Effector memory CD4-positive, alpha-beta T cell (primary cell): ENCODE measurements around the gene POC1B.
"Not testable (repeated sequence)": the region's sequence is repeated elsewhere in the genome, so short reads cannot be mapped to it uniquely, and the experiment has no call there.

Source experiments
- DNase-seq, 3 donors: peaks; one replicate each; pipeline ENCODE4 v3.0.0-alpha.2; 2020
- H3K27ac ChIP-seq: 2 replicates; pipeline ENCODE4 v1.7.0; 2013; ENCODE audit warnings: mild to moderate bottlenecking, low read length, moderate library complexity; ENCODE audit not compliant: insufficient read depth, poor library complexity, severe bottlenecking
- H3K27me3 ChIP-seq: replicated peaks from 2 replicates; pipeline ENCODE4 v1.7.0; 2013; ENCODE audit warnings: mild to moderate bottlenecking, low read length; ENCODE audit not compliant: insufficient read depth, control insufficient read depth, poor library complexity, severe bottlenecking
- H3K36me3 ChIP-seq: 2 replicates; pipeline ENCODE4 v1.7.0; 2013; ENCODE audit warnings: mild to moderate bottlenecking, low read length, moderate library complexity; ENCODE audit not compliant: control insufficient read depth, insufficient read depth
- H3K4me1 ChIP-seq: 2 replicates; pipeline ENCODE4 v1.7.0; 2013; ENCODE audit warnings: low read length, mild to moderate bottlenecking; ENCODE audit not compliant: control insufficient read depth, insufficient read depth, poor library complexity, severe bottlenecking
- H3K4me3 ChIP-seq: 2 replicates; pipeline ENCODE4 v1.7.0; 2013; ENCODE audit warnings: low read length, low read depth, mild to moderate bottlenecking; ENCODE audit not compliant: insufficient read depth, poor library complexity, severe bottlenecking
- H3K9me3 ChIP-seq: 2 replicates; pipeline ENCODE4 v1.7.0; 2013; ENCODE audit warnings: mild to moderate bottlenecking, low read length, moderate library complexity; ENCODE audit not compliant: control insufficient read depth

POC1B gene

GRCh38 chr12:89469361-89469760, 56.5 kb downstream of the POC1B start:
- Histone ChIP-seq H3K4me3 (no peak overlapping the region), H3K27me3 (no peaks in the 10 kb centered on the region), H3K4me1 (peaks cover 4% of the 10 kb centered on the region), H3K27ac (peak overlapping the region; percentile 46), H3K9me3 (no peaks in the 10 kb centered on the region), H3K36me3 (no peaks in the 10 kb centered on the region)
- no peak for DNase-seq

DNA sequence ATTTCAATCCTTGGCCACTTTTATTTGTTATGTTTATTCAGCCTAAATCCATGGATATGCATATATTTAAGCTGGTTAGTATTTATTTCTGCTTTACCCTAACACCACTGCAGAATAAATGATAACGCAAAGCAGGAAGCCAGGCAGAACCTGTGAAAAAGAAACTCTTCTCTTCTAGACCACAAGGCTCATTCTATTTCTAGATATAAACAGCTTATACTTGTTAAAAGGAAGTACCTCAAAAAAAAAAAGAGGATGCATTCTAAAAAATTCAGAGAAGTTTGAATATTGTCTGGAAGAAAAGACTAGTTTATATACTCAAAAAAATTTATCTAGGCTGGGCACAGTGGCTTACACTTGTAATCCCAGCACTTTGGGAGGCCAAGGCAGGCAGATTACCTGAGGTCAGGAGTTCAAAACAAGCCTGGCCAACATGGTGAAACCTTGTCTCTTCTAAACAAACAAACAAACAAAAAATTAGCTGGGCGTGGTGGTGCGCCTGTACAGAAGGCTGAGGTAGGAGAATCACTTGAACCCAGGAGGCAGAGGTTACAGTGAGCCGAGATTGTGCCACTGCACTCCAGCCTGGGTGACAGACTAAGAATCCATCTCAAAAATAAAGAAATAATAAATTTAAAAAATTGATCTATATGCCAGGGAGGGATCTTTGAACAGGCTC, 57.1 kb downstream of the POC1B start:
- Histone ChIP-seq H3K9me3 (no peaks in the 10 kb centered on the region), H3K27me3 (no peaks in the 10 kb centered on the region), H3K4me1 (peaks cover 4% of the 10 kb centered on the region), H3K27ac (peak overlapping the region; percentile 28), H3K36me3 (no peaks in the 10 kb centered on the region), H3K4me3 (no peak overlapping the region)
- DNase-seq = no peak

DNA sequence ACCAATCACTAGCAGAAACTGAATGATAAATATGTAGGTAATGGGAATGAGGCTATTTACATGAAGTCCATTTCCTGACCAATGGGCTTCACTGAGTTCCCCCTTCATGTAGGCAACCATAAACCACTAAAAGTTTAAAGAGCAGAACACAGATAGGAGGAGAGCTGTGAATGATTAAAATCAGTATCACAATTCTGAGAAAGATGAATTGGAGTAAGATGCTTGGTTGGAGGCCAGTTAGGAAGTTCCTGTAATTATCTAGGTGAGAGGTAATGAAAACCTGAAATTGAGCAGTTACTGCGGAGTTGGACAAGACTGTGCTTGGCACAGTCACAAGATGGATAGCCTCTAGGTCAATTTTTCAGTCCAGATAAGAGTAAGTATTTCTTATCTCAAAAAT, 57.8 kb downstream of the POC1B start:
- Histone ChIP-seq H3K36me3 (no peaks in the 10 kb centered on the region), H3K4me1 (peaks cover 4% of the 10 kb centered on the region), H3K4me3 (no peak overlapping the region), H3K27ac (no peak overlapping the region), H3K27me3 (no peaks in the 10 kb centered on the region), H3K9me3 (no peaks in the 10 kb centered on the region)
- no peak for DNase-seq

DNA sequence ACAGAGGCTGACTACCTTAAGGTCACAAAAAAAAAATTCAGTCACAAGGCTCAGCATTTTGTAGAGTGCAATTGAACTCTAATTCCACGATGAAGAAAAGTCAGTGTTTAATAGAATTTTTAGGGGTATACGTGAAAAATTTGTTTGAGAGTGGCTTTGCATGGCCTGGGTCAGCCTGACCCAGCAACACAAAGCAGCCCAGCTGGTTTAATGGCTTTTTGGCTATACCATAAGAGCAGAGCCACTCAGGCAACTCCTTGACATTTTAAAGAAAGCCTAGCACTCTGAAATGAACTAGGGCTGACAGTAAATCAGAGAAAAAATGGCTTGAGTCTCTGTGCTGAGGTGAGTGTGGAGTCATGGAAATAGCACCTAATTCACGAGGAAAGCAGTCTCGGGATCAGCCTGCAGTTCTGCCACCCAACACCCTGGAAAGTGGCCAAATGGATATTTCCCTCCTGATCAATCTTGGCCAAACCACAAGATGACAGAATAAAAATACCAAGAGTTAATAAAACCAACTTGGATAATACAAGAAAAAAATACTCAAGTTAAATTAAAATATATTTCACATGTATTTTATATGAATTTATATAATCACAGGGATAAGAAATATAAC, 60.8 kb downstream of the POC1B start:
- no peaks in the 10 kb centered on the region for H3K9me3 ChIP-seq
- no peaks in the 10 kb centered on the region for H3K27me3 ChIP-seq
- no peak for DNase-seq
- H3K27ac ChIP-seq = no peak overlapping the region
- no peak overlapping the region for H3K4me3 ChIP-seq
- peaks cover 4% of the 10 kb centered on the region for H3K4me1 ChIP-seq
- H3K36me3 ChIP-seq = no peaks in the 10 kb centered on the region

GRCh38 chr12:89461649-89462612, 63.9 kb downstream of the POC1B start:
- Histone ChIP-seq H3K9me3 (no peaks in the 10 kb centered on the region), H3K4me3 (no peak overlapping the region), H3K36me3 (no peaks in the 10 kb centered on the region), H3K4me1 (no peaks in the 10 kb centered on the region), H3K27ac (no peak overlapping the region), H3K27me3 (no peaks in the 10 kb centered on the region)
- DNase-seq = no peak

GRCh38 chr12:89461190-89461589, 64.7 kb downstream of the POC1B start:
- Histone ChIP-seq H3K4me3 (no peak overlapping the region), H3K36me3 (no peaks in the 10 kb centered on the region), H3K27me3 (no peaks in the 10 kb centered on the region), H3K9me3 (no peaks in the 10 kb centered on the region), H3K27ac (no peak overlapping the region), H3K4me1 (no peaks in the 10 kb centered on the region)
- no peak for DNase-seq

DNA sequence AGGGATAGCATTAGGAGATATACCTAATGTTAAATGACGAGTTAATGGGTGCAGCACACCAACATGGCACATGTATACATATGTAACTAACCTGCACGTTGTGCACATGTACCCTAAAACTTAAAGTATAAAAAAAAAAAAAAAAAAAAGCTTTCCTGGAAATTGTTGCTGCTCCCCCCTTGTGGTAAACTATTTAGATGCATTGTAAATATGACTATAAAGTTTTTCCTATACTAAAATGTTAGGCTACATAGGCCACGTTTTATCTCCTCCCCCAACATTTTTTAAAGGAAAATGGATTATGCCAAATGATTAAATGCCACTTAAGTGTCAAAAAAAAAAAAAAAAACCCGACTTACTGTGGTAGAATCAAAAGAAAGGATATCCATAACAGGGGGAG, 66.6 kb downstream of the POC1B start:
- H3K27me3 ChIP-seq, H3K9me3 ChIP-seq, H3K4me1 ChIP-seq, H3K36me3 ChIP-seq, H3K4me3 ChIP-seq, H3K27ac ChIP-seq, DNase-seq: not testable (repeated sequence)

- no peak for DNase-seq
- H3K36me3 ChIP-seq = no peaks in the 10 kb centered on the region
- no peaks in the 10 kb centered on the region for H3K4me1 ChIP-seq
- H3K9me3 ChIP-seq = no peaks in the 10 kb centered on the region
- no peak overlapping the region for H3K4me3 ChIP-seq
- no peaks in the 10 kb centered on the region for H3K27me3 ChIP-seq
- H3K27ac ChIP-seq = no peak overlapping the region
These were observed 69.3 kb downstream of the POC1B start for GRCh38 chr12:89456565-89456964.

- no peak overlapping the region for H3K27ac ChIP-seq
- DNase-seq = no peak
- no peaks in the 10 kb centered on the region for H3K36me3 ChIP-seq
- H3K9me3 ChIP-seq = no peaks in the 10 kb centered on the region
- no peaks in the 10 kb centered on the region for H3K4me1 ChIP-seq
- no peak overlapping the region for H3K4me3 ChIP-seq
- no peaks in the 10 kb centered on the region for H3K27me3 ChIP-seq
These were observed 71.6 kb downstream of the POC1B start for GRCh38 chr12:89454080-89454848.
